HepG2 (cell line): ENCODE results near the gene SEBOX. TPM values are rescaled to one million over a fixed set of nuclear protein-coding genes. Genes with fewer than 3 reads are reported as not detected.

Experiments used
- DPF2 ChIP-seq: sonication (generic); formaldehyde crosslinking; IDR thresholded peaks from 2 replicates; pipeline ENCODE4 v1.4.0; 2020; ENCODE audit warnings: mild to moderate bottlenecking, low read depth, missing genetic modification reagents, borderline replicate concordance
- FOXK2 ChIP-seq: fragments of 450-650 bp; IDR thresholded peaks from 2 replicates; pipeline ENCODE4 v1.6.1; 2016
- GATAD2A ChIP-seq: IDR thresholded peaks from 2 replicates; pipeline ENCODE4 v1.6.1; 2016
- NFATC3 ChIP-seq: sonication (generic); formaldehyde crosslinking; IDR thresholded peaks from 2 replicates; pipeline ENCODE4 v1.5.1; 2020; ENCODE audit warnings: mild to moderate bottlenecking, missing genetic modification reagents
- RAD51 ChIP-seq: fragments of 450-650 bp; IDR thresholded peaks from 2 replicates; pipeline ENCODE4 v1.6.1; 2016; ENCODE audit warnings: borderline replicate concordance
- RFX5 ChIP-seq: IDR thresholded peaks from 2 replicates; pipeline ENCODE4 v1.6.1; 2011; ENCODE audit warnings: low read depth, low read length, improper control_type of control experiment
- RFXANK ChIP-seq: IDR thresholded peaks from 2 replicates; pipeline ENCODE4 v1.6.1; 2016
- ZBTB3 ChIP-seq: sonication (generic); formaldehyde crosslinking; IDR thresholded peaks from 2 replicates; pipeline ENCODE4 v1.4.0; 2020; ENCODE audit warnings: low read depth, mild to moderate bottlenecking, moderate library complexity, missing genetic modification reagents, borderline replicate concordance
- ZNF121 ChIP-seq: sonication (generic); formaldehyde crosslinking; IDR thresholded peaks from 2 replicates; pipeline ENCODE4 v1.5.0; 2020; ENCODE audit warnings: mild to moderate bottlenecking, missing genetic modification reagents
- ZNF660 ChIP-seq: sonication (generic); formaldehyde crosslinking; IDR thresholded peaks from 2 replicates; pipeline ENCODE4 v1.5.1; 2020; ENCODE audit warnings: mild to moderate bottlenecking, low read depth, missing genetic modification reagents, borderline replicate concordance
- polyA plus RNA-seq, 8 experiments: library from polyadenylated mRNA; depleted of rRNA in 3 of 8; stranded (reverse) in 7 of 8; unstranded in 1 of 8; fragments of >200 nt; fragmentation: Illumina TruSeq in 4 of 8; extraction: Trizol in 4 of 8; gene quantifications; 2 replicates each; pipeline versions ENCODE4 v1.2.1 to v1.2.3, GENCODE V29; 2011 to 2016; ENCODE audit warnings: low read depth in 4 of 8, missing spikeins in 1 of 8, mixed read lengths in 1 of 8; ENCODE audit not compliant: insufficient read depth in 1 of 8
- total RNA-seq, 5 experiments: library from RNA; depleted of rRNA; stranded (reverse); fragments of >200 nt; fragmentation: Illumina TruSeq; extraction: Trizol; gene quantifications; 2 replicates each; pipeline ENCODE4 v1.2.3, GENCODE V29; 2016; ENCODE audit warnings: low read depth in 1 of 5
- TF ChIP-seq, protein P1 (sequence below): sonication (generic); formaldehyde crosslinking; IDR thresholded peaks from 2 replicates; pipeline ENCODE4 v1.4.0; 2020; ENCODE audit warnings: mild to moderate bottlenecking, missing genetic modification reagents
- TF ChIP-seq, protein P2 (sequence below): sonication (generic); formaldehyde crosslinking; IDR thresholded peaks from 2 replicates; pipeline ENCODE4 v1.4.0; 2020; ENCODE audit warnings: missing genetic modification reagents, borderline replicate concordance
- TF ChIP-seq, protein P3 (sequence below): sonication (generic); formaldehyde crosslinking; IDR thresholded peaks from 2 replicates; pipeline ENCODE4 v1.9.0; 2022; ENCODE audit warnings: low read depth, missing genetic modification reagents
- TF ChIP-seq, protein P4 (sequence below): sonication (generic); formaldehyde crosslinking; IDR thresholded peaks from 2 replicates; pipeline ENCODE4 v1.5.1; 2020; ENCODE audit warnings: missing genetic modification reagents, mild to moderate bottlenecking, borderline replicate concordance

SEBOX gene
- total and polyA plus RNA-seq, 2 of the 13 experiments (the other 11 are each of a cell fraction or from before 2014, with no cell fraction given): not detected

DNA sequence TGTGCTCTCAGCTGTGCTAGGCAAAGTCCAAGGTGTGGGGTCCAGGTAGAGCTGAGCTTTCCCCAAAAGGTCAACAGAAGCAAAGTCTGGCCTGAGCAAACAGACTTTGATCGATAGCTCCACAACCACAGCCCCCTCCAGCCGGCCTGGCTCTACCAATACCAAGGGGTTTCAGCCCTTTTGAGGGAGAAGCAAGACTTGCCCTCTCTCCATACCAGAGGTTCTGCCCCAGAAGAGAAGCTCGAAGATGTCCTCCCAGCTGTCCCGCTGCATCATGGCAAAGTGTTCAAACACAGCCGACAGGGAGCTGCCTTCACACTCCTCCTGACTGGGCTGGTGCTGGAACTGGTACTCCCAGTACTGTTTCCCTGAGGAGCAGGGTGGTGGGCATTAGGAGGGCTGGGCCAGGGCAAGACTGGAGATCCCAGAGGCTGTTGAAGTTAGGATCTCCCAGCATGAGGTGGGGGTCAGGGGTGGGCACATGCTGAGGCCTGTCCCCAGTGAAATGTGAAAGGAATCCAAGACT, 3.4 kb upstream of the SEBOX start (continued):
- TF ChIP-seq, protein P1, sequence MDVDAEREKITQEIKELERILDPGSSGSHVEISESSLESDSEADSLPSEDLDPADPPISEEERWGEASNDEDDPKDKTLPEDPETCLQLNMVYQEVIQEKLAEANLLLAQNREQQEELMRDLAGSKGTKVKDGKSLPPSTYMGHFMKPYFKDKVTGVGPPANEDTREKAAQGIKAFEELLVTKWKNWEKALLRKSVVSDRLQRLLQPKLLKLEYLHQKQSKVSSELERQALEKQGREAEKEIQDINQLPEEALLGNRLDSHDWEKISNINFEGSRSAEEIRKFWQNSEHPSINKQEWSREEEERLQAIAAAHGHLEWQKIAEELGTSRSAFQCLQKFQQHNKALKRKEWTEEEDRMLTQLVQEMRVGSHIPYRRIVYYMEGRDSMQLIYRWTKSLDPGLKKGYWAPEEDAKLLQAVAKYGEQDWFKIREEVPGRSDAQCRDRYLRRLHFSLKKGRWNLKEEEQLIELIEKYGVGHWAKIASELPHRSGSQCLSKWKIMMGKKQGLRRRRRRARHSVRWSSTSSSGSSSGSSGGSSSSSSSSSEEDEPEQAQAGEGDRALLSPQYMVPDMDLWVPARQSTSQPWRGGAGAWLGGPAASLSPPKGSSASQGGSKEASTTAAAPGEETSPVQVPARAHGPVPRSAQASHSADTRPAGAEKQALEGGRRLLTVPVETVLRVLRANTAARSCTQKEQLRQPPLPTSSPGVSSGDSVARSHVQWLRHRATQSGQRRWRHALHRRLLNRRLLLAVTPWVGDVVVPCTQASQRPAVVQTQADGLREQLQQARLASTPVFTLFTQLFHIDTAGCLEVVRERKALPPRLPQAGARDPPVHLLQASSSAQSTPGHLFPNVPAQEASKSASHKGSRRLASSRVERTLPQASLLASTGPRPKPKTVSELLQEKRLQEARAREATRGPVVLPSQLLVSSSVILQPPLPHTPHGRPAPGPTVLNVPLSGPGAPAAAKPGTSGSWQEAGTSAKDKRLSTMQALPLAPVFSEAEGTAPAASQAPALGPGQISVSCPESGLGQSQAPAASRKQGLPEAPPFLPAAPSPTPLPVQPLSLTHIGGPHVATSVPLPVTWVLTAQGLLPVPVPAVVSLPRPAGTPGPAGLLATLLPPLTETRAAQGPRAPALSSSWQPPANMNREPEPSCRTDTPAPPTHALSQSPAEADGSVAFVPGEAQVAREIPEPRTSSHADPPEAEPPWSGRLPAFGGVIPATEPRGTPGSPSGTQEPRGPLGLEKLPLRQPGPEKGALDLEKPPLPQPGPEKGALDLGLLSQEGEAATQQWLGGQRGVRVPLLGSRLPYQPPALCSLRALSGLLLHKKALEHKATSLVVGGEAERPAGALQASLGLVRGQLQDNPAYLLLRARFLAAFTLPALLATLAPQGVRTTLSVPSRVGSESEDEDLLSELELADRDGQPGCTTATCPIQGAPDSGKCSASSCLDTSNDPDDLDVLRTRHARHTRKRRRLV (CRISPR knock-in tag): no peak
- TF ChIP-seq FOXK2: 0 out of 2 replicates have a peak, but pooled peaks have one; percentile 12
- no peak for TF ChIP-seq RFX5
- no peak for TF ChIP-seq ZNF660 (CRISPR knock-in tag)
- TF ChIP-seq, protein P2, sequence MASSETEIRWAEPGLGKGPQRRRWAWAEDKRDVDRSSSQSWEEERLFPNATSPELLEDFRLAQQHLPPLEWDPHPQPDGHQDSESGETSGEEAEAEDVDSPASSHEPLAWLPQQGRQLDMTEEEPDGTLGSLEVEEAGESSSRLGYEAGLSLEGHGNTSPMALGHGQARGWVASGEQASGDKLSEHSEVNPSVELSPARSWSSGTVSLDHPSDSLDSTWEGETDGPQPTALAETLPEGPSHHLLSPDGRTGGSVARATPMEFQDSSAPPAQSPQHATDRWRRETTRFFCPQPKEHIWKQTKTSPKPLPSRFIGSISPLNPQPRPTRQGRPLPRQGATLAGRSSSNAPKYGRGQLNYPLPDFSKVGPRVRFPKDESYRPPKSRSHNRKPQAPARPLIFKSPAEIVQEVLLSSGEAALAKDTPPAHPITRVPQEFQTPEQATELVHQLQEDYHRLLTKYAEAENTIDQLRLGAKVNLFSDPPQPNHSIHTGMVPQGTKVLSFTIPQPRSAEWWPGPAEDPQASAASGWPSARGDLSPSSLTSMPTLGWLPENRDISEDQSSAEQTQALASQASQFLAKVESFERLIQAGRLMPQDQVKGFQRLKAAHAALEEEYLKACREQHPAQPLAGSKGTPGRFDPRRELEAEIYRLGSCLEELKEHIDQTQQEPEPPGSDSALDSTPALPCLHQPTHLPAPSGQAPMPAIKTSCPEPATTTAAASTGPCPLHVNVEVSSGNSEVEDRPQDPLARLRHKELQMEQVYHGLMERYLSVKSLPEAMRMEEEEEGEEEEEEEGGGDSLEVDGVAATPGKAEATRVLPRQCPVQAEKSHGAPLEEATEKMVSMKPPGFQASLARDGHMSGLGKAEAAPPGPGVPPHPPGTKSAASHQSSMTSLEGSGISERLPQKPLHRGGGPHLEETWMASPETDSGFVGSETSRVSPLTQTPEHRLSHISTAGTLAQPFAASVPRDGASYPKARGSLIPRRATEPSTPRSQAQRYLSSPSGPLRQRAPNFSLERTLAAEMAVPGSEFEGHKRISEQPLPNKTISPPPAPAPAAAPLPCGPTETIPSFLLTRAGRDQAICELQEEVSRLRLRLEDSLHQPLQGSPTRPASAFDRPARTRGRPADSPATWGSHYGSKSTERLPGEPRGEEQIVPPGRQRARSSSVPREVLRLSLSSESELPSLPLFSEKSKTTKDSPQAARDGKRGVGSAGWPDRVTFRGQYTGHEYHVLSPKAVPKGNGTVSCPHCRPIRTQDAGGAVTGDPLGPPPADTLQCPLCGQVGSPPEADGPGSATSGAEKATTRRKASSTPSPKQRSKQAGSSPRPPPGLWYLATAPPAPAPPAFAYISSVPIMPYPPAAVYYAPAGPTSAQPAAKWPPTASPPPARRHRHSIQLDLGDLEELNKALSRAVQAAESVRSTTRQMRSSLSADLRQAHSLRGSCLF (CRISPR knock-in tag): no peak
- TF ChIP-seq ZBTB3 (CRISPR knock-in tag): 0 out of 2 replicates have a peak, but pooled peaks have one; percentile 4
- no peak for TF ChIP-seq RAD51
- peak; percentile 92 for TF ChIP-seq GATAD2A (CRISPR knock-in tag)
- peak; percentile 97 for TF ChIP-seq DPF2 (CRISPR knock-in tag)
- TF ChIP-seq RFXANK (CRISPR knock-in tag): no peak
- TF ChIP-seq NFATC3 (CRISPR knock-in tag): no peak
- TF ChIP-seq, protein P3, sequence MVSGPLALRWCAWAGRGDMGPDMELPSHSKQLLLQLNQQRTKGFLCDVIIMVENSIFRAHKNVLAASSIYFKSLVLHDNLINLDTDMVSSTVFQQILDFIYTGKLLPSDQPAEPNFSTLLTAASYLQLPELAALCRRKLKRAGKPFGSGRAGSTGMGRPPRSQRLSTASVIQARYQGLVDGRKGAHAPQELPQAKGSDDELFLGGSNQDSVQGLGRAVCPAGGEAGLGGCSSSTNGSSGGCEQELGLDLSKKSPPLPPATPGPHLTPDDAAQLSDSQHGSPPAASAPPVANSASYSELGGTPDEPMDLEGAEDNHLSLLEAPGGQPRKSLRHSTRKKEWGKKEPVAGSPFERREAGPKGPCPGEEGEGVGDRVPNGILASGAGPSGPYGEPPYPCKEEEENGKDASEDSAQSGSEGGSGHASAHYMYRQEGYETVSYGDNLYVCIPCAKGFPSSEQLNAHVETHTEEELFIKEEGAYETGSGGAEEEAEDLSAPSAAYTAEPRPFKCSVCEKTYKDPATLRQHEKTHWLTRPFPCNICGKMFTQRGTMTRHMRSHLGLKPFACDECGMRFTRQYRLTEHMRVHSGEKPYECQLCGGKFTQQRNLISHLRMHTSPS (CRISPR knock-in tag): no peak; the same call in 1 of the 2 replicates
- TF ChIP-seq ZNF121 (CRISPR knock-in tag): peak; percentile 48; the same call in 1 of the 2 replicates
- TF ChIP-seq, protein P4, sequence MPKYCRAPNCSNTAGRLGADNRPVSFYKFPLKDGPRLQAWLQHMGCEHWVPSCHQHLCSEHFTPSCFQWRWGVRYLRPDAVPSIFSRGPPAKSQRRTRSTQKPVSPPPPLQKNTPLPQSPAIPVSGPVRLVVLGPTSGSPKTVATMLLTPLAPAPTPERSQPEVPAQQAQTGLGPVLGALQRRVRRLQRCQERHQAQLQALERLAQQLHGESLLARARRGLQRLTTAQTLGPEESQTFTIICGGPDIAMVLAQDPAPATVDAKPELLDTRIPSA (CRISPR knock-in tag): no peak
